Mesendoderm (in vitro differentiated cells): ENCODE results near the gene HMGXB4.
"Not testable (repeated sequence)": the region's sequence is repeated elsewhere in the genome, so short reads cannot be mapped to it uniquely, and the experiment has no call there.

ENCODE experiments used
- DNase-seq: peaks from one replicate; pipeline ENCODE4 v3.0.0; 2013
- H2AK5ac ChIP-seq: 2 replicates; pipeline ENCODE4 v1.6.1; 2013; ENCODE audit warnings: low read length, inconsistent platforms
- H2BK120ac ChIP-seq: 2 replicates; pipeline ENCODE4 v1.6.1; 2013; ENCODE audit warnings: low read depth, mild to moderate bottlenecking, low read length, moderate library complexity, mixed read lengths
- H2BK15ac ChIP-seq: replicated peaks from 2 replicates; pipeline ENCODE4 v1.6.1; 2013; ENCODE audit warnings: low read depth, mild to moderate bottlenecking, moderate library complexity
- H2BK5ac ChIP-seq: 2 replicates; pipeline ENCODE4 v1.6.1; 2013; ENCODE audit warnings: low read length, inconsistent platforms
- H3K18ac ChIP-seq: 2 replicates; pipeline ENCODE4 v1.6.1; 2013; ENCODE audit warnings: mild to moderate bottlenecking, low read length, mixed read lengths
- H3K23ac ChIP-seq: one replicate; pipeline ENCODE4 v1.6.1; 2013; ENCODE audit warnings: low read length
- H3K27ac ChIP-seq: 2 replicates; pipeline ENCODE4 v1.5.1; 2013; ENCODE audit warnings: low read depth, mild to moderate bottlenecking, inconsistent platforms, low read length, moderate library complexity
- H3K27me3 ChIP-seq: 2 replicates; pipeline ENCODE4 v1.6.1; 2013; ENCODE audit warnings: low read length, control low read depth, mild to moderate bottlenecking, inconsistent platforms; ENCODE audit not compliant: insufficient read depth, poor library complexity
- H3K36me3 ChIP-seq: 2 replicates; pipeline ENCODE4 v1.6.1; 2013; ENCODE audit warnings: low read length, inconsistent platforms; ENCODE audit not compliant: control insufficient read depth, insufficient read depth
- H3K4ac ChIP-seq: one replicate; pipeline ENCODE4 v1.6.1; 2013; ENCODE audit warnings: low read depth, mild to moderate bottlenecking, low read length, moderate library complexity
- H3K4me1 ChIP-seq: 2 replicates; pipeline ENCODE4 v1.6.1; 2013; ENCODE audit warnings: low read depth, low read length, inconsistent platforms; ENCODE audit not compliant: control insufficient read depth
- H3K4me2 ChIP-seq: 2 replicates; pipeline ENCODE4 v1.6.1; 2013; ENCODE audit warnings: low read length
- H3K4me3 ChIP-seq: 2 replicates; pipeline ENCODE4 v1.5.1; 2013; ENCODE audit warnings: mild to moderate bottlenecking, low read length
- H3K56ac ChIP-seq: one replicate; pipeline ENCODE4 v1.6.1; 2013; ENCODE audit warnings: low read length
- H3K79me1 ChIP-seq: 2 replicates; pipeline ENCODE4 v1.6.1; 2013; ENCODE audit warnings: low read length, inconsistent platforms
- H3K79me2 ChIP-seq: 2 replicates; pipeline ENCODE4 v1.6.1; 2013; ENCODE audit warnings: mild to moderate bottlenecking, low read length; ENCODE audit not compliant: control insufficient read depth, insufficient read depth
- H3K9ac ChIP-seq: 2 replicates; pipeline ENCODE4 v1.6.1; 2013; ENCODE audit warnings: low read length, inconsistent platforms
- H4K5ac ChIP-seq: one replicate; pipeline ENCODE4 v1.6.1; 2013; ENCODE audit warnings: low read length
- H4K8ac ChIP-seq: one replicate; pipeline ENCODE4 v1.6.1; 2013; ENCODE audit warnings: low read depth, mild to moderate bottlenecking, control low read depth, low read length, moderate library complexity
- WGBS: extraction: QIAGEN DNeasy Blood & Tissue Kit; methylation state at CpG from one replicate; pipeline ENCODE4 v1.1.7; 2013; ENCODE audit warnings: low lambda C conversion rate, missing lambda C conversion rate; ENCODE audit not compliant: insufficient coverage; ENCODE audit errors: extremely low coverage; 5-methylcytosine and 5-hydroxymethylcytosine counted together

Gene HMGXB4

DNA sequence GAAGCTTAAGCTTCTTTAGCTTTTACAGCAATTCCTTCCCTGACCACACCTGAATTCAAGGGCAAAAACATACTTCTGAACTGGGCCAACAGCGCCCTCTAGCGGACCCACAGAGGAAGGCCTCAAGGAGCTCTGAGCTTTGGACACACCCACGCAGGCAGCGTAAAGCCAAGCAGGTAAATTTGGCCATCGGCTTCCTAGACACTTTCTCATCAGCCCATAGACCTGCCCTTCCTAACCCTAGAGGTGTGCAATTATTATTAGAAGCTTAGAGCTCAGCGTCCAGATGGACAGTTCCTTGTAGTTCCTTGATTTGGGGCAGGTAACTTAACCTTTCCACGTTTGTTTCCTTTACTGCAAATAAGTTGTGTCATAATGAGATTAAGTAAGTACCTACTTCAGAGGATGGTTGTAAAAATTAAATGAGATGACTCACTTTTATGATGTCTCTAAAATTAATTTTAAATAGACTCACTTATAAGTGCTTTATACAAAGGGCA lies 25.7 kb upstream of the HMGXB4 start:
- no CpG with 5 or more reads among the region's 7 CpGs for WGBS

DNA sequence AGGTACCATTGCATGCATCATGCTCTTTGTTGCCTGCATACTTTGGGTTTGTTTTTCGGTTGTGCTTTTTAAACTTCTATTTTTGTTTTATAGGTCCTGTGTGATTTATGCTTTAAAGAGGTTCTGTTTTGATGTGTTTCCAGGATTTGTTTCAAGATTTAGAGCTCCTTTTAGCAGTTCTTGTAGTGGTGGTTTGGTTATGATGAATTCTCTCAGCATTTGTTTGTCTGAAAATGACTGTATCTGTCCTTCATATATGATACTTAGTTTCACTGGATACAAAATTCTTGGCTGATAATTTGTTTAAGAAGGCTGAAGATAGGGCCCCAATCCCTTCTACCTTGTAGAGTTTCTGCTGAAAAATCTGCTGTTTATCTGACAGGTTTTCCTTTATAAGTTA lies 18.5 kb upstream of the HMGXB4 start:
- not testable (repeated sequence) for H3K9ac ChIP-seq, H2BK15ac ChIP-seq, DNase-seq, H2BK120ac ChIP-seq, H3K27ac ChIP-seq, H3K18ac ChIP-seq, H3K79me2 ChIP-seq, H3K79me1 ChIP-seq, H3K4me1 ChIP-seq, H3K4me3 ChIP-seq, H3K36me3 ChIP-seq, H2BK5ac ChIP-seq, H4K5ac ChIP-seq, H2AK5ac ChIP-seq, H3K4me2 ChIP-seq, H3K27me3 ChIP-seq, H3K56ac ChIP-seq, H3K23ac ChIP-seq, H4K8ac ChIP-seq, H3K4ac ChIP-seq
- no CpG with 5 or more reads among the region's 1 CpG for WGBS

More for the DNA sequence above, 25.7 kb upstream of the HMGXB4 start:
- Histone ChIP-seq H2BK5ac (no peak overlapping the region), H3K18ac (no peak overlapping the region), H3K36me3 (no peaks in the 10 kb centered on the region), H3K4me1 (peaks cover 5% of the 10 kb centered on the region), H3K4me3 (no peak overlapping the region), H3K23ac (no peak overlapping the region), H3K4me2 (no peak overlapping the region), H2BK15ac (no peak overlapping the region), H3K79me1 (no peaks in the 10 kb centered on the region), H3K4ac (no peak overlapping the region), H3K9ac (no peak overlapping the region), H3K27ac (no peak overlapping the region), H4K8ac (no peak overlapping the region), H4K5ac (no peak overlapping the region), H2AK5ac (no peak overlapping the region), H3K79me2 (no peaks in the 10 kb centered on the region), H2BK120ac (no peak overlapping the region), H3K27me3 (no peaks in the 10 kb centered on the region), H3K56ac (no peak overlapping the region)
- DNase-seq = peak; percentile 88

GRCh38 chr22:35244507-35244906 lies 12.8 kb upstream of the HMGXB4 start:
- H2AK5ac ChIP-seq, H3K79me2 ChIP-seq, H3K18ac ChIP-seq, H2BK5ac ChIP-seq, H4K8ac ChIP-seq, H3K27ac ChIP-seq, H3K4ac ChIP-seq, H3K4me3 ChIP-seq, H3K79me1 ChIP-seq, H3K9ac ChIP-seq, H2BK15ac ChIP-seq, H4K5ac ChIP-seq, H3K56ac ChIP-seq, H3K36me3 ChIP-seq, H2BK120ac ChIP-seq, H3K23ac ChIP-seq, H3K4me1 ChIP-seq, H3K4me2 ChIP-seq, DNase-seq, H3K27me3 ChIP-seq: not testable (repeated sequence)
- no CpG with 5 or more reads among the region's 4 CpGs for WGBS

GRCh38 chr22:35250156-35250555 lies 7.1 kb upstream of the HMGXB4 start:
- no peak for DNase-seq
- Histone ChIP-seq H3K79me1 (no peaks in the 10 kb centered on the region), H3K4ac (no peak overlapping the region), H3K9ac (no peak overlapping the region), H3K36me3 (no peaks in the 10 kb centered on the region), H3K27me3 (no peaks in the 10 kb centered on the region), H4K5ac (no peak overlapping the region), H2BK120ac (no peak overlapping the region), H4K8ac (no peak overlapping the region), H2BK5ac (no peak overlapping the region), H3K23ac (no peak overlapping the region), H3K56ac (no peak overlapping the region), H2AK5ac (no peak overlapping the region), H3K27ac (no peak overlapping the region), H3K18ac (no peak overlapping the region), H3K4me2 (no peak overlapping the region), H3K79me2 (no peaks in the 10 kb centered on the region), H3K4me1 (no peaks in the 10 kb centered on the region), H3K4me3 (no peak overlapping the region), H2BK15ac (no peak overlapping the region)
- WGBS = no CpG with 5 or more reads among the region's 4 CpGs

- Histone ChIP-seq H2BK5ac (no peak overlapping the region), H3K4me2 (no peak overlapping the region), H3K79me2 (peaks cover 12% of the 10 kb centered on the region), H3K18ac (no peak overlapping the region), H3K27ac (no peak overlapping the region), H4K8ac (no peak overlapping the region), H3K36me3 (no peaks in the 10 kb centered on the region), H3K79me1 (peaks cover 6% of the 10 kb centered on the region), H3K4me3 (no peak overlapping the region), H3K23ac (no peak overlapping the region), H3K56ac (no peak overlapping the region), H3K4ac (no peak overlapping the region), H4K5ac (no peak overlapping the region), H3K9ac (no peak overlapping the region), H3K27me3 (no peaks in the 10 kb centered on the region), H3K4me1 (peaks cover 2% of the 10 kb centered on the region), H2BK15ac (no peak overlapping the region), H2AK5ac (no peak overlapping the region), H2BK120ac (no peak overlapping the region)
- WGBS = no CpG with 5 or more reads among the region's 2 CpGs
- no peak for DNase-seq
Measured at GRCh38 chr22:35253946-35254345, 3.3 kb upstream of the HMGXB4 start.

GRCh38 chr22:35257002-35257320 lies 332 bp upstream of the HMGXB4 start:
- H3K18ac ChIP-seq = peak overlapping the region; percentile 51
- no CpG with 5 or more reads among the region's 3 CpGs for WGBS
- H4K8ac ChIP-seq = no peak overlapping the region
- no peak overlapping the region for H3K4ac ChIP-seq
- H3K9ac ChIP-seq = peak overlapping the region; percentile 89
- peak overlapping the region; percentile 93 for H3K4me2 ChIP-seq
- peaks cover 2% of the 10 kb centered on the region for H3K4me1 ChIP-seq
- H3K79me1 ChIP-seq = peaks cover 6% of the 10 kb centered on the region
- no peak overlapping the region for H3K27ac ChIP-seq
- no peak overlapping the region for H3K23ac ChIP-seq
- H2AK5ac ChIP-seq = no peak overlapping the region
- H4K5ac ChIP-seq = peak overlapping the region; percentile 68
- H3K79me2 ChIP-seq = peaks cover 19% of the 10 kb centered on the region
- DNase-seq = no peak
- no peak overlapping the region for H2BK120ac ChIP-seq
- no peaks in the 10 kb centered on the region for H3K27me3 ChIP-seq
- peak overlapping the region; percentile 69 for H3K4me3 ChIP-seq
- peak overlapping the region; percentile 76 for H2BK15ac ChIP-seq
- H3K36me3 ChIP-seq = no peaks in the 10 kb centered on the region
- H3K56ac ChIP-seq = peak overlapping the region; percentile 95
- no peak overlapping the region for H2BK5ac ChIP-seq
